ENCODE data around the gene GULP1. TPM values are rescaled to one million over a fixed set of nuclear protein-coding genes. Genes with fewer than 3 reads are reported as not detected.

GULP1 gene
- total RNA-seq, 4 donors from 2014 or later, result 6.4 to 44.1 (median 25.4) TPM

- Histone ChIP-seq H3K36me3 (no peaks in the 10 kb centered on the region), H3K4me1 (no peaks in the 10 kb centered on the region), H3K9me3 (no peaks in the 10 kb centered on the region), H3K27me3 (no peaks in the 10 kb centered on the region), H3K27ac (no peak overlapping the region), H3K4me3 (no peak overlapping the region)
- TF ChIP-seq EP300 (IDR thresholded peaks at IDR 0.05; ENCODE audit: low read depth) (no peak), POLR2AphosphoS5 (IDR thresholded peaks at IDR 0.05) (no peak), POLR2A (IDR thresholded peaks at IDR 0.05) (no peak)
- TF ChIP-seq, protein P1, sequence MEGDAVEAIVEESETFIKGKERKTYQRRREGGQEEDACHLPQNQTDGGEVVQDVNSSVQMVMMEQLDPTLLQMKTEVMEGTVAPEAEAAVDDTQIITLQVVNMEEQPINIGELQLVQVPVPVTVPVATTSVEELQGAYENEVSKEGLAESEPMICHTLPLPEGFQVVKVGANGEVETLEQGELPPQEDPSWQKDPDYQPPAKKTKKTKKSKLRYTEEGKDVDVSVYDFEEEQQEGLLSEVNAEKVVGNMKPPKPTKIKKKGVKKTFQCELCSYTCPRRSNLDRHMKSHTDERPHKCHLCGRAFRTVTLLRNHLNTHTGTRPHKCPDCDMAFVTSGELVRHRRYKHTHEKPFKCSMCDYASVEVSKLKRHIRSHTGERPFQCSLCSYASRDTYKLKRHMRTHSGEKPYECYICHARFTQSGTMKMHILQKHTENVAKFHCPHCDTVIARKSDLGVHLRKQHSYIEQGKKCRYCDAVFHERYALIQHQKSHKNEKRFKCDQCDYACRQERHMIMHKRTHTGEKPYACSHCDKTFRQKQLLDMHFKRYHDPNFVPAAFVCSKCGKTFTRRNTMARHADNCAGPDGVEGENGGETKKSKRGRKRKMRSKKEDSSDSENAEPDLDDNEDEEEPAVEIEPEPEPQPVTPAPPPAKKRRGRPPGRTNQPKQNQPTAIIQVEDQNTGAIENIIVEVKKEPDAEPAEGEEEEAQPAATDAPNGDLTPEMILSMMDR (IDR thresholded peaks at IDR 0.05), result no peak
- in situ Hi-C loops (cut with MboI; ENCODE audit: low pct_ligation_motif_present in 1 of 4, low pct_unique_long_range_greater_than_20kb in 1 of 4, low sequenced_read_pairs in 3 of 4) (no loop called here), intact Hi-C loops (cut with DNase I; ENCODE audit: low total_unique reads) (no loop called here)
- DNase-seq, result no peak
- WGBS, 2 donors (ENCODE audit: low coverage in 1 of 2), result 82 to 83% methylated on average over 3 to 5 of the region's 5 CpGs
Observed at GRCh38 chr2:188353282-188353681, 61.6 kb downstream of the GULP1 start.

- H3K4me1 ChIP-seq, result no peaks in the 10 kb centered on the region
- no peak overlapping the region for H3K4me3 ChIP-seq
- 86 to 87% methylated on average over 9 of the region's 9 CpGs for WGBS, 2 donors (ENCODE audit: low coverage in 1 of 2)
- intact Hi-C loops (cut with DNase I; ENCODE audit: low total_unique reads), result no loop called here
- no peak overlapping the region for H3K27ac ChIP-seq
- DNase-seq, result no peak
- in situ Hi-C loops (cut with MboI; ENCODE audit: low pct_ligation_motif_present in 1 of 4, low pct_unique_long_range_greater_than_20kb in 1 of 4, low sequenced_read_pairs in 3 of 4), result no loop called here
- no peaks in the 10 kb centered on the region for H3K9me3 ChIP-seq
- no peaks in the 10 kb centered on the region for H3K27me3 ChIP-seq
- TF ChIP-seq POLR2A (IDR thresholded peaks at IDR 0.05) (no peak), EP300 (IDR thresholded peaks at IDR 0.05; ENCODE audit: low read depth) (no peak), POLR2AphosphoS5 (IDR thresholded peaks at IDR 0.05) (no peak)
- TF ChIP-seq, protein P1 (IDR thresholded peaks at IDR 0.05), result no peak
- H3K36me3 ChIP-seq, result no peaks in the 10 kb centered on the region
Observed at GRCh38 chr2:188360485-188361263, 69.0 kb downstream of the GULP1 start.

DNA sequence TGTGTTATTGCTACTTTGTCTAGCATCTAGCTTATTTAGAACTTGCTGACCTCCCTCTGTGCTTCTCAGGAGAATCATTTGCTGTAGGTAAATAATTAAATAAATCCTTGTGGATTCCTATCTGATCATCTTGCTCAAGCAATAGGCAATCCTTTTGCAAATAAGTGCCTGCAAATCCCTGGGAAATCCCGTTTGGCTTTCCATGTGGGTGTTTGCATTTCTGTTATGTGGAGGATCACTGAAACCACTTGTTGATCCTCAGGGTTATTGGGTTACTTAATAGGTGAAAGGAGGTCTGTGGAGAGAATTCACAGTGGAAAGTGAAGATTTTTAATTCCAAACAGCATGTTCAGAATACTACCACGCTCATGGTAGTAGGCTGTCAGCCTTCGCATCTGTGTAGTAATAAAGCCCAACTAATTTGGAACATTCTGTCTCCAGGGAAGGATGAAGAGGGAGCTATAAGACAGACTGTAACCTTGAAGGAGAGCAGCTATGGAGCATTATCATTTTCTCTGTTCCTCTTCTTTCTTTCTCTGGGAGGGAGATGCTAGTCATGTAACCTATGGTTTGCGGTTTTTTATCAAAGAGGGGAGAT lies 72.5 kb downstream of the GULP1 start:
- H3K4me1 ChIP-seq, result no peaks in the 10 kb centered on the region
- intact Hi-C loops (cut with DNase I; ENCODE audit: low total_unique reads), result no loop called here
- TF ChIP-seq POLR2A (IDR thresholded peaks at IDR 0.05) (no peak), EP300 (IDR thresholded peaks at IDR 0.05; ENCODE audit: low read depth) (no peak), POLR2AphosphoS5 (IDR thresholded peaks at IDR 0.05) (no peak)
- TF ChIP-seq, protein P1 (IDR thresholded peaks at IDR 0.05), result no peak
- in situ Hi-C loops (cut with MboI; ENCODE audit: low pct_ligation_motif_present in 1 of 4, low pct_unique_long_range_greater_than_20kb in 1 of 4, low sequenced_read_pairs in 3 of 4), result no loop called here
- H3K4me3 ChIP-seq, result no peak overlapping the region
- 72 to 90% methylated on average over 2 to 4 of the region's 4 CpGs for WGBS, 2 donors (ENCODE audit: low coverage in 1 of 2)
- no peaks in the 10 kb centered on the region for H3K9me3 ChIP-seq
- no peaks in the 10 kb centered on the region for H3K27me3 ChIP-seq
- no peaks in the 10 kb centered on the region for H3K36me3 ChIP-seq
- H3K27ac ChIP-seq, result no peak overlapping the region
- DNase-seq, result no peak

DNA sequence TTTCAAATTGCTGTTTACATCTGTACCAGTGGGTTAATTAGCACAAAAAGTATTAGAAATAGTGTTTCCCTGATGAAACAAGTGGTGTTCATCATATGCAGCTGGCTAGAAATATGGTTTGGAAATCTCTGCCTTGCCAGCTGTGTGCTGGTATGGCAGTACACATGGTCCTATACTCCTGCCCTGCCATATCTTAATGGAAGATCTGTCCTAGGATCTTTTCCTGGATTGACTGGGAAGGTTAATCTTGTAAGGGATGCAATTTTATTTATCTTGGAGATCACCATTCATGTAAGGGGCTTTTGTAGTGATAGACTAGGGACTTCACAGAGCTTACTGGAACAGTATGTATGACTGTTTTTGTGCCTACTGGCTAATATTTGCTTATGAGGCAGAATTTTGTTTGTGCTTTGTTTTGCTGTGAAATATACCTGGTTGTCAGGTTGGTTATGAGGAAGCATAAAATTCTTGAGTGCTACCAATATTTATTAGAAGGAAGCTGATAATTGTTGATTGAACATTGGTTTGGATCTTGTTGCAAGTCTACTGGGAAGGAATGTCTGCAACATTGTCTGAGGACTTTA lies 73.5 kb downstream of the GULP1 start:
- Histone ChIP-seq H3K4me1 (no peaks in the 10 kb centered on the region), H3K9me3 (no peaks in the 10 kb centered on the region), H3K27me3 (no peaks in the 10 kb centered on the region), H3K27ac (no peak overlapping the region), H3K4me3 (no peak overlapping the region), H3K36me3 (no peaks in the 10 kb centered on the region)
- in situ Hi-C loops (cut with MboI; ENCODE audit: low pct_ligation_motif_present in 1 of 4, low pct_unique_long_range_greater_than_20kb in 1 of 4, low sequenced_read_pairs in 3 of 4) (no loop called here), intact Hi-C loops (cut with DNase I; ENCODE audit: low total_unique reads) (no loop called here)
- DNase-seq, result no peak
- TF ChIP-seq POLR2AphosphoS5 (IDR thresholded peaks at IDR 0.05) (no peak), POLR2A (IDR thresholded peaks at IDR 0.05) (no peak), EP300 (IDR thresholded peaks at IDR 0.05; ENCODE audit: low read depth) (no peak)
- TF ChIP-seq, protein P1 (IDR thresholded peaks at IDR 0.05), result no peak
